Activated CD4-positive, alpha-beta T cell treated with anti-CD3 and anti-CD28 coated beads, Interleukin-2, amount 10 ng/mL, durations not matched to agents 7 days and 5 days (primary cell): ENCODE data around the gene TANC1. TPM values are rescaled to one million over a fixed set of nuclear protein-coding genes. Genes with fewer than 3 reads are reported as not detected.
A peak's percentile ranks its signal among the peaks of the same experiment; 100 is the strongest.

Source experiments
- CTCF ChIA-PET: fragments of 350-600 bp; sonication (Branson Sonifier 250); formaldehyde crosslinking; loops from one replicate; lab custom pipeline; 2021; ENCODE audit warnings: antibody characterized with exemption; lab: Charles Lee
- POLR2A ChIA-PET: fragments of 350-600 bp; sonication (Branson Sonifier 250); formaldehyde crosslinking; loops from one replicate; lab custom pipeline; 2021; ENCODE audit warnings: antibody characterized with exemption; lab: Charles Lee
- DNase-seq: peaks from one replicate; pipeline ENCODE4 v3.0.0-alpha.2; 2020
- H3K27ac Mint-ChIP-seq: one replicate; pipeline ENCODE4 v1.8.0; 2021; ENCODE audit warnings: mild to moderate bottlenecking, moderate library complexity, mixed read lengths
- H3K27me3 Mint-ChIP-seq: one replicate; pipeline ENCODE4 v1.8.0; 2021; ENCODE audit warnings: mixed read lengths
- H3K36me3 Mint-ChIP-seq: one replicate; pipeline ENCODE4 v1.8.0; 2021; ENCODE audit warnings: low read depth, mixed read lengths
- H3K4me1 Mint-ChIP-seq: one replicate; pipeline ENCODE4 v1.8.0; 2021; ENCODE audit warnings: mixed read lengths
- H3K4me3 Mint-ChIP-seq: one replicate; pipeline ENCODE4 v1.8.0; 2021; ENCODE audit warnings: mild to moderate bottlenecking, moderate library complexity, mixed read lengths
- H3K9me3 Mint-ChIP-seq: one replicate; pipeline ENCODE4 v1.8.0; 2021; ENCODE audit warnings: mixed read lengths
- total RNA-seq, 2 experiments: library from RNA; stranded (reverse); gene quantifications; one replicate each; pipeline ENCODE4 v1.2.3, GENCODE V29; 2021

Gene TANC1
- total RNA-seq, 2 experiments from 2014 or later, result 0.32 to 0.52 TPM

DNA sequence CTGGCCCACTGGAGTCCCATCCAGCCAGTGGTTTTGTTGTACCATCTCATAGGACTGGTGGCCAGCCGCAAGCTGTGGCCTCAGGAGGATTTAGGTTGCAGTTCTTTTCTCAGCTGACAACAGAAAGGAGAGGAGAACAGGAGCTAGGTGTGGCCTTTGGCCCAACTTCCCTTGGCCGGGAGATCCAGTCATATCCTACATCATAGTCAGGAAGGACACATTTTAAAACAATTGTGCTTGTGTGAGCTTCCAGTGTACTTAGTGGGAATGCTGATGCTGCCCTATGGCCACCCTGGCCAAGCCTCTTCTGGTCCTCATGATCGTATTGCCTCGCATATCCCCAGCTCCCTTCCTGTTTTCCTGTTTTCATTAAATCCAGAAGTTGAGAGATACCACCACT lies 220.0 kb downstream of the TANC1 start:
- no peak overlapping the region for H3K27ac Mint-ChIP-seq
- no peaks in the 10 kb centered on the region for H3K36me3 Mint-ChIP-seq

DNA sequence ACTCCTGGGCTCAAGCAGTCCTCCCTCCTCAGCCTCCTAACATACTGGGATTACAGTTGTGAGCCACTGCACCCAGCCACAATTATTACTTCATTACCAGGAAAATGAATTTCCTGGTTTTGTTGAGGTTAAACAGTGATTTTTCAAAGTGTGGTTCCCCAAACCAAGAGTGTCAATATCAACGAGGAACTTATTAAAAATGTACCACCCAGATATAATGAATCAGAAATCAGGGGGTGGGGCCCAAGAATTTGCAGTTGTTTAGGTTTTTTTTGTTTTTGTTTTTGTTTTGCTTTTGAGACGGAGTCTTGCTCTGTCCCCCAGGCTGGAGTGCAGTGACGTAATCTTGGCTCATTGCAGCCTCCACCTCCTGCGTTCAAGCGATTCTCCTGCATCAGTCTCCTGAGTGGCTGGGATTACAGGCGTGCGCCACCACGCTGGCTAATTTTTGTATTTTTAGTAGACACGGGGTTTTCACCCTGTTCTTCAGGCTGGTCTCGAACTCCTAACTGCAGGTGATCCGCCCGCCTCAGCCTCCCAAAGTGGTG lies 224.0 kb downstream of the TANC1 start:
- Mint-ChIP-seq H3K4me1 (no peaks in the 10 kb centered on the region), H3K9me3 (no peaks in the 10 kb centered on the region)

More for the DNA sequence above, 220.0 kb downstream of the TANC1 start:
- DNase-seq, result no peak
- Mint-ChIP-seq H3K4me1 (peaks cover 13% of the 10 kb centered on the region), H3K27me3 (no peaks in the 10 kb centered on the region), H3K4me3 (no peak overlapping the region), H3K9me3 (no peaks in the 10 kb centered on the region)
- ChIA-PET CTCF (interaction anchor here (1.3 to 1.7 kb wide), 2 partner anchors 13 to 22 kb away, joined by 3 to 5 read pairs; no protein-coding TSS in a partner anchor), POLR2A (no interaction called here)

DNA sequence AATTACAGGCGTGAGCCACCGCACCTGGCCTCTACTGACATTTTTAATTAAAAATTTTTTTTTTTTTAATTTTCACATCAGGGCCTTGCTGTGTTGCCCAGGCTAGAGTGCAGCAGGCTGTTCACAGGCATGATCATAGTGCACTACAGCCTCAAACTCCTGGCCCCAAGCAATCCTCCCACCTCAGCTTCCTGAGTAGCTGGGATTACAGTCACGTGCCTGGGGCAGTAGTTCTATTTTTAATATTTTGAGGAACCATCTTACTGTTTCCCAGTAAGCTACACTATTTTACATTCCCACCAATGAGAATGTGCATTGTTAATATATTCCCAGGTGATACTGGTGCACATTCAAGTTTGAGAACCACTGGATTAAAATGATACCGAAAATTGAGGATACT lies 225.4 kb downstream of the TANC1 start:
- ChIA-PET CTCF (no interaction called here), POLR2A (no interaction called here)
- Mint-ChIP-seq H3K4me3 (no peak overlapping the region), H3K36me3 (no peaks in the 10 kb centered on the region), H3K27me3 (no peaks in the 10 kb centered on the region), H3K9me3 (no peaks in the 10 kb centered on the region), H3K27ac (no peak overlapping the region), H3K4me1 (no peaks in the 10 kb centered on the region)
- no peak for DNase-seq

More for the DNA sequence above, 224.0 kb downstream of the TANC1 start:
- POLR2A ChIA-PET, result no interaction called here
- Mint-ChIP-seq H3K36me3 (no peaks in the 10 kb centered on the region), H3K4me3 (no peak overlapping the region), H3K27ac (no peak overlapping the region), H3K27me3 (no peaks in the 10 kb centered on the region)
- DNase-seq, result no peak
- CTCF ChIA-PET, result no interaction called here

- DNase-seq, result no peak
- no peak overlapping the region for H3K4me3 Mint-ChIP-seq
- POLR2A ChIA-PET, result no interaction called here
- H3K4me1 Mint-ChIP-seq, result no peaks in the 10 kb centered on the region
- no peak overlapping the region for H3K27ac Mint-ChIP-seq
- no peaks in the 10 kb centered on the region for H3K27me3 Mint-ChIP-seq
- CTCF ChIA-PET, result no interaction called here
- H3K36me3 Mint-ChIP-seq, result no peaks in the 10 kb centered on the region
- no peaks in the 10 kb centered on the region for H3K9me3 Mint-ChIP-seq
Measured at GRCh38 chr2:159194241-159194640, 225.8 kb downstream of the TANC1 start.

GRCh38 chr2:159195697-159196096 lies 227.3 kb downstream of the TANC1 start:
- CTCF ChIA-PET, result interaction anchor here (1.2 kb wide), 1 partner anchor 53 kb away, joined by 4 read pairs; no protein-coding TSS in a partner anchor
- DNase-seq, result no peak
- H3K4me1 Mint-ChIP-seq, result peaks cover 1% of the 10 kb centered on the region

DNA sequence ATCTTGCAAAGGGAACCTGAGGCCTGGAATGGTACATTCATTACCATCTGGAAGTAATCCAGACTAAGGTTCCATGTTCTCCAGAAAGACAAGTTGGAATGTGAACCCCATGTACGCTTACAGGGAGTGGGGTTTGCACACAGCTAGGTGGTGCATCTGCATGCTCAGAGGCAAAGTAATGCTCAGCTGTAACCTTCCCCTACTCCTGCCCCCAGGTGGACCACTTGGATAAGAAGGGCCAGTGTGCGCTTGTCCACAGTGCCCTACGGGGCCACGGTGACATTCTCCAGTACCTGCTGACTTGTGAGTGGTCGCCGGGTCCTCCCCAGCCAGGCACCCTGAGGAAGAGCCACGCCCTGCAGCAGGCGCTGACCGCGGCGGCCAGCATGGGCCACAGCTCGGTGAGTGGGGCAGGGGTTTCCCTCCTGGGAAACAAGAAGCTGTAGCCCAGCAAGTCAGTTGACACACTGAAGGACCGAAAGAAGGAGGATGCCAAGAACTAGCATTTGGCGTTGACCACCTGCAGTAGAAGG lies 228.0 kb downstream of the TANC1 start:
- no peaks in the 10 kb centered on the region for H3K27me3 Mint-ChIP-seq
- no peak overlapping the region for H3K27ac Mint-ChIP-seq
- ChIA-PET POLR2A (no interaction called here), CTCF (interaction anchor here (1.2 to 1.3 kb wide), 2 partner anchors 11 to 54 kb away, joined by 3 to 4 read pairs; no protein-coding TSS in a partner anchor)
- H3K36me3 Mint-ChIP-seq, result no peaks in the 10 kb centered on the region
- no peaks in the 10 kb centered on the region for H3K9me3 Mint-ChIP-seq
- DNase-seq, result no peak
- H3K4me3 Mint-ChIP-seq, result no peak overlapping the region
- H3K4me1 Mint-ChIP-seq, result peaks cover 9% of the 10 kb centered on the region

More at GRCh38 chr2:159195697-159196096, 227.3 kb downstream of the TANC1 start:
- Mint-ChIP-seq H3K4me3 (no peak overlapping the region), H3K27me3 (no peaks in the 10 kb centered on the region), H3K27ac (no peak overlapping the region), H3K9me3 (no peaks in the 10 kb centered on the region), H3K36me3 (no peaks in the 10 kb centered on the region)
- POLR2A ChIA-PET, result no interaction called here

GRCh38 chr2:159199236-159199635 lies 230.8 kb downstream of the TANC1 start:
- H3K9me3 Mint-ChIP-seq, result no peaks in the 10 kb centered on the region
- no peaks in the 10 kb centered on the region for H3K36me3 Mint-ChIP-seq
- peaks cover 21% of the 10 kb centered on the region for H3K4me1 Mint-ChIP-seq
- H3K4me3 Mint-ChIP-seq, result no peak overlapping the region
- no peak overlapping the region for H3K27ac Mint-ChIP-seq
- CTCF ChIA-PET, result no interaction called here
- no peak for DNase-seq
- POLR2A ChIA-PET, result no interaction called here
- H3K27me3 Mint-ChIP-seq, result no peaks in the 10 kb centered on the region

GRCh38 chr2:159199761-159200465 lies 231.5 kb downstream of the TANC1 start:
- Mint-ChIP-seq H3K4me1 (peaks cover 21% of the 10 kb centered on the region), H3K9me3 (no peaks in the 10 kb centered on the region), H3K36me3 (no peaks in the 10 kb centered on the region), H3K4me3 (no peak overlapping the region), H3K27ac (no peak overlapping the region), H3K27me3 (no peaks in the 10 kb centered on the region)
- DNase-seq, result no peak
- CTCF ChIA-PET, result no interaction called here
- POLR2A ChIA-PET, result no interaction called here

DNA sequence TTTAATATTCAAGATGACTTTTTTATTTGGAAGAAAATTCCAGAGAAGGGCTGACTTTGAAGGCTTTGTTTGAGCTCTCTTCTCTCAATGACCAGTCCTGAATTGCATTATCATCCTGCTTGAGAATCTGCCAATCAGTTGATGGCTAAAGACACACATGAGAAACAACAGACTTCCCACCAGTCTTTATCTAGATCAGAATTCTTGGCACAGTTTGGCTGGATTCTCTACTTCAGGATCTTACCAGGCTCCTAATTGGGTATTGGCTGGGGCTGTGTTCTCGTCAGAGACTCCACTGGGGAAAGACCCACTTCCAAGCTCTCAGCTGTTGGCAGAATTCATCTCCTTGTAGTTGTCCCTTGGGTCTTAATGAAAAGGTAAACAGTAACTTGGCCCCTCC lies 232.1 kb downstream of the TANC1 start:
- DNase-seq, result no peak
- Mint-ChIP-seq H3K4me3 (no peak overlapping the region), H3K27ac (no peak overlapping the region), H3K4me1 (peaks cover 21% of the 10 kb centered on the region), H3K36me3 (no peaks in the 10 kb centered on the region), H3K9me3 (no peaks in the 10 kb centered on the region), H3K27me3 (no peaks in the 10 kb centered on the region)
- ChIA-PET POLR2A (no interaction called here), CTCF (interaction anchor here (0.5 to 2.0 kb wide), 2 partner anchors 14 to 20 kb away, joined by 3 to 6 read pairs; no protein-coding TSS in a partner anchor)

- Mint-ChIP-seq H3K27me3 (no peaks in the 10 kb centered on the region), H3K4me1 (peaks cover 21% of the 10 kb centered on the region), H3K27ac (no peak overlapping the region), H3K4me3 (no peak overlapping the region), H3K9me3 (no peaks in the 10 kb centered on the region), H3K36me3 (no peaks in the 10 kb centered on the region)
- POLR2A ChIA-PET, result no interaction called here
- CTCF ChIA-PET, result interaction anchor here (1.1 to 2.0 kb wide), 2 partner anchors 13 to 14 kb away, joined by 3 to 6 read pairs; no protein-coding TSS in a partner anchor
- DNase-seq, result peak; percentile 50
Measured at GRCh38 chr2:159201360-159202063, 233.1 kb downstream of the TANC1 start.

DNA sequence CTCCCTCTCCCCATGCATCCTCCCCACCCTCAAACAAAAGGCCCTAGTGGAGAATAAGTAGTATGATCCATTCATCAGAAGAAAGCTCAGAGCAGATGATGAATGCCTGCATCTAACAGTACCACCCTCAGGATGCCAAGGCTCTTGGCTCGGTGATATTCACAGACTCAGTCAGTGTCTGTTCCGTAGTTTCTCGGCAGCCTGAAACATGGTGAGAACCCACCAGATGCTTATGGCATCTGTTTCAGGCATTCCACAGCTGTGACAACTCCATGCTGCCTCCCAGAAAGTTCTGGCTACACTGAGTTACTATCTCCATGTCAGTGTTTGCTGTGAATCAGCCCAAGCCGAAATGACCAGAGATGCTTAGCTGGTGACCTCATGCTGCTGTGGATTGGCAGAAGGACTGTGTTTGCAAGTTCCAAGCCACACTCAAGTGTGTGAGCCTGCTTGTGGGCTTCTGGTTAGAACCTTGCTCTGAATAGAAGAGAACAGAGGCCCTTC lies 234.2 kb downstream of the TANC1 start:
- H3K36me3 Mint-ChIP-seq, result no peaks in the 10 kb centered on the region
- peaks cover 21% of the 10 kb centered on the region for H3K4me1 Mint-ChIP-seq
- no peaks in the 10 kb centered on the region for H3K27me3 Mint-ChIP-seq
- no peak for DNase-seq
- H3K4me3 Mint-ChIP-seq, result no peak overlapping the region
- ChIA-PET CTCF (interaction anchor here (2.0 kb wide), 1 partner anchor 12 kb away, joined by 6 read pairs; no protein-coding TSS in a partner anchor), POLR2A (no interaction called here)
- H3K27ac Mint-ChIP-seq, result no peak overlapping the region
- no peaks in the 10 kb centered on the region for H3K9me3 Mint-ChIP-seq

DNA sequence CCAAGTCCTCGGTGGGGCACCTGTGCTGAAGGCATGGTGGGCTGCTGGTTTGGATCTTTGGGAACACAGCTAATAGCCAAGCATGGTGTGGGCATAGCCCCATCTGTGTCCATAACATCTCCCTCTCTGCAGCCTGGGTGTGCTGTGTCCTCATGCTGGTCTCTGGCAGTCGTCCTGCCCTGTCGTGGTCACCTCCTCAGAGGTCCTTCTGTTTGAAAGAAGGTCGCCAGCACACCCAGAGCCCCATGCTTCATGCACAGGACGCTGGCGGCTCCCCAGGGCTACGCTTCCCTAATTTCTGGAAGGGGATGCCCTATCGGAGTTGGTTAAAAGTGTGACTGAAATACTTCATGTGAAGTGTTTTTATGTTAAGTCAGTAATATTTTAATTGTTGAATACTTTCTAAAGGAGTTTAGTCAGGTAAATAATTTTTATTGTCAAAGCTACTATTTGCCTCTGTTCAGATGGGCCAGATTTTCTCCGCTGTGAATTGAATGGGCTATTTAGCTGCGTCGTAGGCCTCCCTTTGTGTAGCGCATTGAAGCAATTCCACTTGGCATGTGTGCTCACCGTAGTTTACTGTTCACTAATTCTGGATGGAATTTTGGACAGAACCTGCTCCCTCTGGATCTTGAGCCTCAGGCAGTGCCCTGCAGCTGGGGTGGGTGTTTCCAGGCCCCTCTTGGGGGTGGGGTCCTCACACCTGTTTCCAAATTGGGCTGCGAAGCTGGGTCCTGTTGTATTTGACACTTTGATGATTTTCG lies 236.1 kb downstream of the TANC1 start:
- H3K9me3 Mint-ChIP-seq, result no peaks in the 10 kb centered on the region
- H3K36me3 Mint-ChIP-seq, result no peaks in the 10 kb centered on the region
- no peak overlapping the region for H3K27ac Mint-ChIP-seq
- peaks cover 25% of the 10 kb centered on the region for H3K4me1 Mint-ChIP-seq
- H3K4me3 Mint-ChIP-seq, result no peak overlapping the region
- CTCF ChIA-PET, result interaction anchor here (0.7 kb wide), 1 partner anchor 15 kb away, joined by 5 read pairs; no protein-coding TSS in a partner anchor
- POLR2A ChIA-PET, result no interaction called here
- no peaks in the 10 kb centered on the region for H3K27me3 Mint-ChIP-seq
- DNase-seq, result no peak
